Diencephalon (tissue), 1 donor: ENCODE measurements around the gene LY6G6F. TPM values are rescaled to one million over a fixed set of nuclear protein-coding genes. Genes with fewer than 3 reads are reported as not detected.

Source experiments
- total RNA-seq: library from RNA; depleted of rRNA; stranded (reverse); fragments of >200 nt; gene quantifications from one replicate; pipeline ENCODE4 v1.2.3, GENCODE V29; 2014

The LY6G6F gene, protein sequence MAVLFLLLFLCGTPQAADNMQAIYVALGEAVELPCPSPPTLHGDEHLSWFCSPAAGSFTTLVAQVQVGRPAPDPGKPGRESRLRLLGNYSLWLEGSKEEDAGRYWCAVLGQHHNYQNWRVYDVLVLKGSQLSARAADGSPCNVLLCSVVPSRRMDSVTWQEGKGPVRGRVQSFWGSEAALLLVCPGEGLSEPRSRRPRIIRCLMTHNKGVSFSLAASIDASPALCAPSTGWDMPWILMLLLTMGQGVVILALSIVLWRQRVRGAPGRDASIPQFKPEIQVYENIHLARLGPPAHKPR
- not detected for total RNA-seq

DNA sequence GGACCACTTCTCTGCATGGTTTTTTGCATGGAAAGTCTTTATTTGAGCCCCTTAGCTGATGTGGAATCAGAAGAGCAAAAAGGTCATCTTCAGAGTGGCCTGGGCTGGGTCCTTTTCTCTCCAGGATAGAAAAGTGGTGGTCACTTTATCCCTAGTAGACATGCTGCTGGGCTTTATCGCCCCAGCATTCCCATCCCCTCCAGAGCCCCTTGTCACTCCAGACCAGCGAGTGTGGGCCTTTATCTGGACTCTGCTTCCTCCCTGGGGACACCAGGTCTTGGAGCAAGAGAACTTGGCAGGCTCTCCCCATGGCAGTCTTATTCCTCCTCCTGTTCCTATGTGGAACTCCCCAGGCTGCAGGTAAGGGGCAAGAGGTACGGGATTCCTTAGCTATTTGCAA is at the start of gene LY6G6F:
Gene LY6G6F (plus strand): TSS at position 268 of the 400 bp plus-strand sequence. CDS start 41 bp downstream, at position 309.

DNA sequence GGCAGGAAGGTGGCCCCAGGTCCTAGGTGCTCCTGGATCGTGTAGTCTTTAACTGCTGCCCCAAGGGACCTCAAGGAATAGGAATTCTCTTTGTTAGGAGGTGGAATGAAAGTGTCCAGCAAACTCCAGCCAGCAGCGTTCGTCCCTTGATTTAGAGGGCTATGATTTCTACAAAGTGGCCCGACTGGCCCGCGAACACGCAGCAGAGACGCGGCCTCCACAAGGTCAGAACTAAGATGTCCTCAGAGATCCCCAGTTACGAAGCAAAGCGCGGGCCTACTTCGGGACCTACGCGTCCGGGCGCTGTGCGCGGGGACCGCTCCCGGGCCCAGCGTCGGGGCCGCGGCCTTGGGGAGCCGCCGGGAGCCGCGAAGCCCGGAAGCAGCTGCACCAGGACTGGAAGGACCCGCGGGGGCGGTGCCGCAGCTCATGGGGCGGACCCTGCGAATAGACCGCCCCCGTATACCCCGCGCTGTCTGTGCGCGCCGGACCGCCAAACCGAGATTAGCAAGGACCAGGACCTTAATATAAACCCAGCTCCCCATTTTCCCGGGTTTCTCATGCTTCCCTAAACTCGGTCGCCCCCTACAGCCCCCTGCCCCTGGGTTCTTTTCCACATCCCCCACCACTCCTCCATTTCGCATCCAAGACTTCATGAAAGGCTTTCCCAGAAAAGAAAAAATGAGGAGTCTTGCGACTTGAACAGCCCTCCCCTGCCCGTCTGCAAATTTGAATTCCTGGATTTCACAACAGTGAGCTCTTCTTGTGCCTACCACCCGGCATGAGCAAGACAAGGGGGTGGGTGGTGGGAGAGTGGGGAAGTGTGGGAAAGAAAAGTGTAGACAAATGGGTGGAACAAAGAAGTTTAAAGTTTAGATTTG is 46.0 kb upstream of the LY6G6F start, which contains the start of gene C6orf47:
Gene C6orf47 (minus strand): TSS at position 398 of the 881 bp plus-strand sequence. CDS start 831 bp downstream, outside the sequence.

DNA sequence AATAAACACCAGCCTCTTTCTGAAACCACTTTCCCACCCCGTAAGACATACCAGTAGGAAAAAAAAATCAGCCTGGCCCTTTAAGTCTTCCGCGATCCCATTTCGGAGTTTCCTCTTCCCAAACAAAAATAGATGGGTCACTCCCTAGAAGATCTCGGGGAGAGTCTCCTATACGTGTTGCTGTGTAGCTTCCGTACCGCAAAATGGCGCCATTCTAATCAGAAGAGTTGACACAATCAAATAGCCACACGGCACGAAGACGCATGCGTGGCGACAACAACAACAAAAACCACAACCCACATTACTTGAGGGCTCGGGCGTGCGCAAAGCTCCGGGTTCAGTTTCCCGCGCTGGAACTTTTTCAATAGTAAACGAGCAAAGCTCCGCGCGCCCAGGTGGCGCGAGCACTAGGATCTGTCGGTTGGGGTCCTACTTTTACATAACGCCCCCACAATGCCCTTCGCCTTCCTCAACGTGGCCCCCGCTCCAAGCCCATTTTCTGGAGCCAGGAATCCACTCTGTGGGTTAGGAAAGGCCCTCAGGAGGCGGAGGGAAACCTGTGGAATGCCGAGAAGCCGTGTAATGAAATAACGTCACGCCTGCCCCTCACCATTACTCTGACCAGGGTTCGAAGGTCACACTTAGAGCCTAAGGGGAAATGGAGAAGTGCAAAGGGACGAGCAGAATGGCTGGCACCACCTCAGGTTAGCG is 41.7 kb upstream of the LY6G6F start, which contains the start of gene GPANK1:
Gene GPANK1 (minus strand): TSS at position 208 of the 711 bp plus-strand sequence. CDS start 519 bp downstream, outside the sequence.

DNA sequence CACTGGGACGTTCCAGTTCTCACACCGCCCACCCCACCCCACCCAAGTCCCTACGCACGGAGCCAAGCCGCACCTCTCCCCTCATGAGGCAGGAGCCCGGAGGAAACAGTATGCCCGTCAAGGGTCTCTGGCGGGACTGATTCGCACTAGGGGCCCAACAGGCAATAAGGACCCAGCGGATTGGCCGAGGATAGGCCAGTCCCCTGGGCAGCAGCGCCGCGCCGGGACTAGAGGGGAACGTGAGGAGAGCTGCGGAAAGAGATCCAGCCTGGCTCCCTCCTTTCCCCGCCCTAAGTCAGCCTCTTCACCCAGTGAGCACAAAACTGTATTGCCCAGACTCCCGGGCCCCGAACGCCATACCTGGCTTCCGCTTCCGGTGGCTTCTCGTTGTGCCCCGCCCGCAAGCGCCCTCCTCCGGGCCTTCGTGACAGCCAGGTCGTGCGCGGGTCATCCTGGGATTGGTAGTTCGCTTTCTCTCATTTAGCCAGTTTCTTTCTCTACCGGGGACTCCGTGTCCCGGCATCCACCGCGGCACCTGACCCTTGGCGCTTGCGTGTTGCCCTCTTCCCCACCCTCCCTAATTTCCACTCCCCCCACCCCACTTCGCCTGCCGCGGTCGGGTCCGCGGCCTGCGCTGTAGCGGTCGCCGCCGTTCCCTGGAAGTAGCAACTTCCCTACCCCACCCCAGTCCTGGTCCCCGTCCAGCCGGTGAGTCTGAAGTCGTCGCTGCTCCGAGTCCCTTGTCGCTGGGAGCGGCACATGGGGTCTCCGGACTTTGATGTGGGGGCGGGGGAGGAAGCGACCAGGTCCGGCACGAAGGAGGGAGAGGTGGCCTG is 40.9 kb upstream of the LY6G6F start, which contains the start of gene CSNK2B:
Gene CSNK2B (plus strand): TSS at position 580 of the 836 bp plus-strand sequence. CDS start 752 bp downstream, outside the sequence.

DNA sequence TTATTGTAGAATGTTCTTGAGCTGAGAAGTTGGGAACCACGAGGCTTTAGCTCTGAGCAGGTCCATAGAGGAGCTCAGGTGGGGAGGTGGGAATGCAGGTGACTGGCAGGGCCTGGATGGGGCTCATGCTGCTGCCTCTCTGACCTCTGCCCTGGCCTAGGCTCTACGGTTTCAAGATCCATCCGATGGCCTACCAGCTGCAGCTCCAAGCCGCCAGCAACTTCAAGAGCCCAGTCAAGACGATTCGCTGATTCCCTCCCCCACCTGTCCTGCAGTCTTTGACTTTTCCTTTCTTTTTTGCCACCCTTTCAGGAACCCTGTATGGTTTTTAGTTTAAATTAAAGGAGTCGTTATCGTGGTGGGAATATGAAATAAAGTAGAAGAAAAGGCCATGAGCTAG is 37.0 kb upstream of the LY6G6F start, which contains the start of gene LY6G5B:
Gene LY6G5B (plus strand): TSS at position 301 of the 400 bp plus-strand sequence. CDS start 975 bp downstream, outside the sequence.

DNA sequence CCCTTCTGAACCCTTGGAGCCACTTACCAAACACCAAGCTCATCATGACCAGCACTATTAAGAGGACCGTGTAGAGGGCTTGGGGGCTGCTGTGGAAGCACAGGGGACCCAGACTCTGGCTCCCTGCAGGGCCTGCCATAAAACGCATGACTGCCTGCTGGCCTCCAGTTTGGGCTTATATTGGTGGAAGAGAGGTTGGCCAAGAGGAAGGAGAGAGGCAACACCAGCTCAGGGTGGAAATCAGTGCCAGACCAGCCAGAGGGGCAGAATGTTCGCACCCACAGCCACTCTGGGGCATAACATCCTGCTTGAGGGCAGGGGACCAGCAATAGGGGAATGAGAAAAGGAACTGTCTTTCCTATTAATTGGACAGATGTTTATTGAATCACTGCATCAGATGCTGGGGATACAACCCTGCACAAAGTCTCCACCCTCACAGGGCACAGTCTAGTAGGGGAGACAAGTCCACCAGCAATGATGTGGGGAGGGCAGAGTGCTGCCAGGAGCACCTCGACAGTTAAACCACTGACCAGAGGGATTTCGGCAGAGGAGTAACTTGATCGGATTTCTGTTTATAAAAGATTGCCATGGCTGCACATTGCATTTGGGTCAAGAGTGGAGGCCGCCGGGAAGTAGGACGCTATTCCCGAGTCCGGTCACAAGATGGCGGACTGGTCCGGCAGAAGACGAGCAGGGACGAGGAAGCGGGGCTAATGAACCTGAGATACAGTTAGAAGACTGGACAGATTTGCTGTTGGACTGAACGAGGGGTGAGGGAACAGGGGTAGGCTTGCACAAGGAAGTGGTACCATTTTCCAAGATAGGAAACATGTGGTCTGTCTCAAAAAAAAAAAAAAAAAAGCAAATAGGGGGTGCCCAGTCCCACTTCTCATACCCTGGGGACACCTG is 26.2 kb upstream of the LY6G6F start, which contains the start of gene LY6G5C:
Gene LY6G5C (minus strand): TSS at position 842 of the 909 bp plus-strand sequence. CDS start 694 bp downstream, at position 148.

DNA sequence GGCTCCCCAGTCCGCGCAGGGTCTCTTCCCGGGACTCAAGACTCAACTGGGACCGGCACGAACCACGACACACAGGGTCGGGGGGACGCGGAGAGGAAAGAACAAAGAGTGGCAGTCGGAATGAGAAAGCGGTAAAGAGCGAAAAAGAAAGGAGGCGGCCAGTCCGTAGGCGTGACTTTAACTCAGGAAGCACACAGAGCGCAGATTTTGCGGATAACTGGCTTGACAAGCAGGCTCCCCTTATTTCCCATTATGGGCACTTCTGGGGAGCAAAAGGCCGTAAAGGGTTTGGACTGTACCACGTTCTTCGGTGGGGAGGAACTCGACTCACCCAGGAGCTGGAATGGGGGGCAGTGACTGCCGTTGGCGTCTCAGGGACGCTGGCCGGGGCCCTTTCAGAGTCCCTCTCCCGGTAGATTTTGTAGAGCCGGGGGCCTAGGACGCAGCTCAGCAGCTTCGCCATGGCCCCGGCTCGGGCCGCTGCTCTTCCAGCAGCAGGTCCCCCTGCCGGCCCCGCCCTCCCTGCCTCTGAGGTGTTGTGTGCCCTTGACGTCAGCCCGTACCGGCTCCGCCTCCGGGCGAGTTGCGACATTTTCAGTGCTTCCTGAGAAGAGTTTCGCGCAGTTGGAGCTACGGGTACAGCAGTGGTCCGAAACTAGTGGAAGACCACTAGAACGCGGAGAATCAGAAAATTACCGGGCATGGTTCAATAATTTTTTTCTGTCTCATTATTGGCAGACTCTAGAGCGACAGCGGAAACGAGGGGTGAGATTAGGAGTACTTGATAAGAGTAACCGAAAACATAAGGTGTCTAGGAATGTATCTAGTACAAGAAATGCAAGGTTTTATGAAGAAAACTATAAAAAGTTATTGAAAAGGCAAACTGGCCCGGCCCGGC is 3.6 kb upstream of the LY6G6F start, which contains the start of gene ABHD16A:
Gene ABHD16A (minus strand): TSS at position 506 of the 898 bp plus-strand sequence. CDS start 43 bp downstream, at position 463.

DNA sequence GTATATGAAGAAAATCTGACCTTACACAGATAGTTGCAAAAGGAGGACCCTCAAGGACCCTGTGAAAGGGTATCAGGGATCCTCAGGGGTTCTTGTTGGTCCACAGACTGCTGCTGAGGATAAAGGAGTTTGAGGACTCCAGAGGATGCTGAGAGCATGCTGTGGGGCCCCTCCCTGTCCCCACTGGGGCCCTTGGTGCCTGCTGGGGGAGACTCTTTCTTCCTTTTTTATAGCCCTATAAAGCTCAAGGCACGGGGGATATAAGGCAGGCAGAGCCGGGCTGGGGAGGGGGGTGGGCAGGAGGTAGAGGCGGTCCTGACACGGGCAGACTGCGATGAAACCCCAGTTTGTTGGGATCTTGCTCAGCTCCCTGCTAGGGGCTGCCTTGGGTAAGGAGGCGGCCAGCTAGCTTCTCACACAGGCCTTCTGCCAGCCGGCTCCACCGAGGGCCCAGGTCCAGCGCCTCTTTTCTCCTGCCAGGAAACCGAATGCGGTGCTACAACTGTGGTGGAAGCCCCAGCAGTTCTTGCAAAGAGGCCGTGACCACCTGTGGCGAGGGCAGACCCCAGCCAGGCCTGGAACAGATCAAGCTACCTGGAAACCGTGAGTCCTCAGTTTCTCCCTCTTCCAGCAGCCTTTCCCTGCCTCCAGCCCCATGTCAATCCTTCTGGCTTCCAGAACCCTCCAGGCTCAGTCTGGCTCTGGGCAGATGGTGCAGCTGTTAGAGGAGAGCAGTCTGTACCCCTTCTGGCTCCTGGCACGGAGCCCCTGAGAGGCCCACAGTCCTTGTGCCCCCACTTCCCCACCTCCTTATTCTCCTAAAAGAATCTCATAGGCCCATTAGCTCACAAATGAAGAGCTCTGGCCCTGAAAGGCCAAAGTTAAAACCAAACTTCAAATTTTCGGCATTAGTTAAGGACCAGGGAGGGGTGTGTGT is 8.6 kb downstream of the LY6G6F start, which contains the start of gene LY6G6D:
Gene LY6G6D (plus strand): TSS at position 327 of the 937 bp plus-strand sequence. CDS start 8 bp downstream, at position 335.

DNA sequence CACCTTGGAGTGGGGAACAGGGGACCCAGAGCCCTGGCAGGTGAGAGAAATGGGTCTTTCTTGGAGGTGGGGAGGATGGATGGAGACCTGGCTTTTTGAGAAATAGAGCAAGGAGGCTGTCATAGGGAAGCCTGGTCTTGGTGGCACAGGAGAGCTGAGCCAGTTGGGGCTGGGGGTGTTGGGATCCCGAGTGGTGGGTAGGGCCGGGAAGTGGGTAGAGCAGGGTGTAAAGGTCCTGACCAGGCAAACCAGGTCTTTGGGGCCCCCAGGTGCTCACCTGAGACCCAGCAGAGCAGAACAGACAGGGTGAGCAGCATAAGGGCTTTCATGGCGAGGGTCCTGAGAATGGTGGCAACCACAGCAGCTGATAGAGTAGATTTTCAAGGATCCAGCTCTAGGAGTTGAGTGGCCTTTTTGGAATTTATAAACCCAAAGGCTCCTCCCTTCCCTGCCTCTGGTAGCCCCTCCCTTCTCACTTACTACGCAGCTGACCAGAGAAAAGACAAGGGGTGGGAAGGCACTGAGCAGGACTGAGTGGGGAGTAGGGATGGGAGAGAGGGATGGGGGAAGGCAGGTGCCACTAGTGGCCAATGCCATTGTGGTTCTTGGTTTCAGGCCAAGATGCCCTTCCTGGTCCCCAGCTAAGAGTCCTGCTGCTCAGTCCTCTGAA is 14.8 kb downstream of the LY6G6F start, which contains the start of gene LY6G6C:
Gene LY6G6C (minus strand): TSS at position 396 of the 670 bp plus-strand sequence. CDS start 67 bp downstream, at position 329.

DNA sequence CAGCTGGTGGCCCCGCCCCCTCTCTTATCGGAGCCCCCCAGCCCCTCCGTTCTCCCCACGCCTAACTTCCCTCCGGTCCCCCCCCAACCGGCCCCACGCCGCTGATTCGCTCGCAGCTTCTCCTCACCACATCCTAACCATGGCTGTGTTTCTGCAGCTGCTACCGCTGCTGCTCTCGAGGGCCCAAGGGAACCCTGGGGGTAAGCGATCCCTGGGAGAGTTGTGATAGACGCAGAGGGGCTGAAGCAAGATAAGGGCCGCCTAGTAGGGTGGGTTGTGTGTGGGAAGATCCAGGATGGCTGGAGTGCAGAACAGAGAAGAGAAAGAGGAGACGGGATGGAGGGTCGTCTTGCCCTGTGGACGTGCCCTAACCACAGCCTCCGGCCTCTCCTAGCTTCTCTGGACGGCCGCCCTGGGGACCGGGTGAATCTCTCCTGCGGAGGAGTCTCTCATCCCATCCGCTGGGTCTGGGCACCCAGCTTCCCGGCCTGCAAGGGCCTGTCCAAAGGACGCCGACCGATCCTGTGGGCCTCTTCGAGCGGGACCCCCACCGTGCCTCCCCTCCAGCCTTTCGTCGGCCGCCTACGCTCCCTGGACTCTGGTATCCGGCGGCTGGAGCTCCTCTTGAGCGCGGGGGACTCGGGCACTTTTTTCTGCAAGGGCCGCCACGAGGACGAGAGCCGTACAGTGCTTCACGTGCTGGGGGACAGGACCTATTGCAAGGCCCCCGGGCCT is 16.7 kb downstream of the LY6G6F start, which contains the start of gene MPIG6B:
Gene MPIG6B (plus strand): TSS at position 129 of the 735 bp plus-strand sequence. CDS start 11 bp downstream, at position 140.

DNA sequence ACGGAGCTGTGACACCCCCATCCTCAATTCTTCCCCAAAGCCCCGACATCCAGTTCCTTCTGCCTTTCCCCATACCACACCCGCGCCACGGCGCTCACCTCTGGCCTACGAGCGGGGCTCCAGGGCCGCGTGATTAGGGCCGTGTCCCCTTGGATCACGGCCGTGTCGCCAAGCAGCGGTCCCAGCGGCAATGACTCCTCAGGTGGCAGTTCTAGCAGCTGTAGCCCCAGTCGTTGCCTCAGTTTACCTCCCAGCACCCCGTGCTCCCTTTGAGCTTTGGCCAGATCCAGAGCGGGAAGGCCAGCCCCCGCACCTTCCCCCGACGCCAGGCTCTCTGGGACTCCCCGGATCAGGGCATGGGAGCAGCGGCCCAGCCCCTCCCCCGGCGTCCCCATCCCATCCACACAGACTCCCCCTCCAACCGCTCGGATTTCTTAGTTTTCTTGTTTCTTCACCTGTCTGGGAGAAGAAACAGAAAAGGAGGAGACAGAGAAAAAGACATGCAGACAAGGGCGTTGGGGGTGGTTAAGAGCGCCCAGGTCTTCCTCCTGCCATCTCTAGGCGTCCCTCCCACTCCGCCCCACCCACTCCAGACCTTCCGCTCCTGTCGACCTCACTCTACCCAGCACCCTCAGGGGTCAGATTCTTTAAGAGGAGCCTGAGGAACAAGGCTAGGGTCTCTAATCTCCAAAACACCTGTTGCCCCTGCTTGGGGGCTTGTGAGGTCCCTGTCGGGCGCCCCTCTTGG is 22.3 kb downstream of the LY6G6F start, which contains the start of gene DDAH2:
Gene DDAH2 (minus strand): TSS at position 533 of the 748 bp plus-strand sequence. CDS start 138 bp downstream, at position 395.

DNA sequence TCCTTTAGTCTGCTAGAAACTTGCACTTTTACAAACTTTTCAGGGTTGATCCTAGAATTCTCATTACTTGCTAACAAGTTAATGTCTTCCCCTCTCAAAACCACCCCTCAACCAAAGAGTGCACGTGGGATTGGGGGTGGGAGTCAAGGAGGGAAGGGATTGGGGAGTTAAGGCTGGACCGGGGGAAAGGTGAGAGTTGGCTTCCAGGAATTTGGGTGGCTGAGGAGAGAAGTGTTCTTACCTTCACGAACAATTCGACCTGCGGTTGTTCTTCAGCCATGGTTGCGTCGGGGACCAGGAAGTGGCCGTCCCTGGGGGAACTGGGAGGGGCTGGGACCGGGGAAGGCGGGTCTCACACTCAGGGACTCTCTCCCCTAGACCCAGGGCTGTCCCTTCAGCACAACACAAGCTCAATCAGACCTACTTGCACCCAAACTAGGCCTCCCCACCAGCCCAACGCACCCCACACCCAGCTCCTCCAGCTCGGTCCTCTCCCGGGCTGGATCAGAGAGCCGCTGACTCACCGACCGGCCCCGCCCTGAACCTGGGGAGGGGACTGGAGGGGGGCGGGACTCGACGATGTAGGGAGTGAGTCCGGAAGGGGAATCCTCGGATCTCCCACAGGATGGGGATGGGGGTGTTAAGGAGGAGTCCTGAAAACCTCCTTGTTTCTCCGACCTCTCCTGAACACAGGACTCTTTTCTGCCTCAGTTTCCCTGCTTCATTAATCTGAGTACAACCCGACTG is 29.5 kb downstream of the LY6G6F start, which contains the start of gene CLIC1:
Gene CLIC1 (minus strand): TSS at position 510 of the 747 bp plus-strand sequence. CDS start 230 bp downstream, at position 280.

DNA sequence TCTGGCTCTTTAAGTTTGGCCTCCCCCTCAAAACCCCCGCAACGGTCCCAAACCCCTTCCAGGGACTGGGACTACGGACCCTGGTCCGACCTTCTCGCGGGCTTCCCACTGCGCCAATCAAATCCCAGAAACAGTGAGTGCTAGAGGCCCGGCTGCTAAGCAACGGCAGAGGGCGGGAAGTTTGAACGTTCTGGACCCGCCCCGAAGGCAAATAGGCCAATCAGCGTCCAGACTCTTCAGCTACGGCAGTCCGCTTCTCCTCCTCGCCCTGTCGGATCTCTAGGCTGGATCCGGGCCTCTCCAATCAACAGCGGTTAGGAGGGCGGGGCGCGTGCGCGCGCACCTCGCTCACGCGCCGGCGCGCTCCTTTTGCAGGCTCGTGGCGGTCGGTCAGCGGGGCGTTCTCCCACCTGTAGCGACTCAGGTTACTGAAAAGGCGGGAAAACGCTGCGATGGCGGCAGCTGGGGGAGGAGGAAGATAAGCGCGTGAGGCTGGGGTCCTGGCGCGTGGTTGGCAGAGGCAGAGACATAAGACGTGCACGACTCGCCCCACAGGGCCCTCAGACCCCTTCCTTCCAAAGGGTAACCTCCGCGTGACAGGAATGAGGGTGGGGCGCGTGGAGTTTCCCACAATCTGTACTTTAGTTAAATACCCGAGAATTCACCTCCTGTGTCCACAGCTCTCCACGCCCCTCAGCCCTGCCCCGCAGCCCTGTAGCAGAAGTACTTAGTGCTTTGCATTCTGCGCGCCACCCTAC is 33.2 kb downstream of the LY6G6F start, which contains the start of gene MSH5:
Gene MSH5 (plus strand): TSS at position 367 of the 758 bp plus-strand sequence. CDS start 462 bp downstream, outside the sequence.

